ENCODE data around the gene SRD5A3.

DNA sequence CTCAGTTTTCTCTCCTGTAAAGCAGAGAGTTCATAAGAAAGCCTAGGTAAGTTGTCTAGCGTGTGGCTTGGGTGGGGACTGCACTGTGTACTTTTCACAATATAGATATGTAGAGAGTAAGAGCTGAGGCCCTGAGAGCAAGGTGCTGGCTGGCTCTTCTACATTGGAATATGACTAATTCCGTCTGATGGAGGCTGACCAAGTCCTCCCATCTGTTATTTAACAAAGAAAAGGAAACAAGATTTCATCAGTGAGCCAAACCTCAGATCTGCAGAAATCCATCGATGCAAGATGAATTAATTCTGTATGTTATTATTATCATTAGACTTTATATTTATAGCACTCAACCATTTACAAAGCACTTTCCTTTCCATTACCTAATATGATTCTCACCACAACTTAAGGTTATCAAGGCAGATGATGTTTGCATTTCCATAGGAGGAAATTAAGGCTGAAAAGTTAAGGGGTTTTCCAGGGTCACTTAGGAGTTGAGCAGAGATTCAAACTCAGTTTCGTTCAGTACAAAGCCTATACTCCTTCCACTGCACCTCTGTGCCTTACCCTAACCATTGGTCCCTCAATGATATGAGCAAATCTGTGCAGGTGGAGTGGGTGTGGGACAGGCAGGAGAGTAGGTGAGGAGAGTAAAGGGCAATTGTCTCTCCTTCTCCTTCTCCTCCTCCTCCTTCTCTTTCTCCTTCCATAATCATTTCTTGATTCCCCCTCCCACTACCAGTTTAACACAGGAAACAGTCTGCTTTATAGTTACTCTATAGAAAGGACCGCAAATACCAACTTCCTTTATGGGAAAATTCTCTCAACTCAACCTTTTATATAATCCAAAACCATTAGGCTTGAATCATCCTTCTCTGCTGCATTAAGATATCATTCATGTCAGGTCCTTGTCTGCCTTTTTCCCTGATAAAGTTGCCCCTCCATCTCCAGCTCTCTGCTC is 27.6 kb upstream of the SRD5A3 start:
- TF ChIP-seq, protein P1, sequence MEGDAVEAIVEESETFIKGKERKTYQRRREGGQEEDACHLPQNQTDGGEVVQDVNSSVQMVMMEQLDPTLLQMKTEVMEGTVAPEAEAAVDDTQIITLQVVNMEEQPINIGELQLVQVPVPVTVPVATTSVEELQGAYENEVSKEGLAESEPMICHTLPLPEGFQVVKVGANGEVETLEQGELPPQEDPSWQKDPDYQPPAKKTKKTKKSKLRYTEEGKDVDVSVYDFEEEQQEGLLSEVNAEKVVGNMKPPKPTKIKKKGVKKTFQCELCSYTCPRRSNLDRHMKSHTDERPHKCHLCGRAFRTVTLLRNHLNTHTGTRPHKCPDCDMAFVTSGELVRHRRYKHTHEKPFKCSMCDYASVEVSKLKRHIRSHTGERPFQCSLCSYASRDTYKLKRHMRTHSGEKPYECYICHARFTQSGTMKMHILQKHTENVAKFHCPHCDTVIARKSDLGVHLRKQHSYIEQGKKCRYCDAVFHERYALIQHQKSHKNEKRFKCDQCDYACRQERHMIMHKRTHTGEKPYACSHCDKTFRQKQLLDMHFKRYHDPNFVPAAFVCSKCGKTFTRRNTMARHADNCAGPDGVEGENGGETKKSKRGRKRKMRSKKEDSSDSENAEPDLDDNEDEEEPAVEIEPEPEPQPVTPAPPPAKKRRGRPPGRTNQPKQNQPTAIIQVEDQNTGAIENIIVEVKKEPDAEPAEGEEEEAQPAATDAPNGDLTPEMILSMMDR (IDR thresholded peaks at IDR 0.05; ENCODE audit: low read depth, low read length): no peak
- TF ChIP-seq EZH2phosphoT487 (IDR thresholded peaks at IDR 0.05; ENCODE audit: low read depth): no peak
